EH (cell line): ENCODE measurements around the gene QRICH1.

Experiments
- DNase-seq: peaks from one replicate; pipeline ENCODE4 v3.0.0-alpha.2; 2015; ENCODE audit warnings: low read depth

QRICH1 gene

GRCh38 chr3:49119439-49119838, 25.6 kb upstream of the QRICH1 start:
- DNase-seq = no peak

- no peak for DNase-seq
Measured at GRCh38 chr3:49119036-49119435, 25.2 kb upstream of the QRICH1 start.

GRCh38 chr3:49112262-49112661, 18.4 kb upstream of the QRICH1 start:
- no peak for DNase-seq

GRCh38 chr3:49111347-49111746, 17.5 kb upstream of the QRICH1 start:
- DNase-seq = no peak

GRCh38 chr3:49110780-49111179, 16.9 kb upstream of the QRICH1 start:
- DNase-seq = no peak

- DNase-seq = no peak
Measured at GRCh38 chr3:49108346-49108745, 14.5 kb upstream of the QRICH1 start.

GRCh38 chr3:49104427-49105291, 10.8 kb upstream of the QRICH1 start, which contains the start of gene QARS1:
TSS of gene QARS1 (minus strand) at chr3:49104757. CDS start at chr3:49104733, 24 bp downstream.
- peak; percentile 97 for DNase-seq

- DNase-seq = no peak
Measured at GRCh38 chr3:49104052-49104426, 10.2 kb upstream of the QRICH1 start.

- no peak for DNase-seq
Measured at GRCh38 chr3:49100046-49100615, 6.3 kb upstream of the QRICH1 start.

- no peak for DNase-seq
Measured at GRCh38 chr3:49098910-49099630, 5.2 kb upstream of the QRICH1 start.

GRCh38 chr3:49098429-49098828, 4.6 kb upstream of the QRICH1 start:
- no peak for DNase-seq

- DNase-seq = peak; percentile 83
Measured at GRCh38 chr3:49092938-49093852, 676 bp downstream of the QRICH1 start.

- no peak for DNase-seq
Measured at GRCh38 chr3:49081429-49081828, 12.4 kb downstream of the QRICH1 start.

- DNase-seq = no peak
Measured at GRCh38 chr3:49079270-49079669, 14.6 kb downstream of the QRICH1 start.

GRCh38 chr3:49076646-49077045, 17.2 kb downstream of the QRICH1 start:
- DNase-seq = no peak

GRCh38 chr3:49076116-49076515, 17.8 kb downstream of the QRICH1 start:
- no peak for DNase-seq

GRCh38 chr3:49058011-49058410, 35.9 kb downstream of the QRICH1 start:
- peak; percentile 6 for DNase-seq

GRCh38 chr3:49057268-49057667, 36.6 kb downstream of the QRICH1 start:
- DNase-seq = no peak

GRCh38 chr3:49054344-49054862, 39.5 kb downstream of the QRICH1 start:
- DNase-seq = no peak

GRCh38 chr3:49053543-49053942, 40.3 kb downstream of the QRICH1 start:
- DNase-seq = no peak

GRCh38 chr3:49035281-49035680, 58.6 kb downstream of the QRICH1 start:
- DNase-seq = no peak

GRCh38 chr3:49034650-49035049, 59.2 kb downstream of the QRICH1 start:
- DNase-seq = no peak
